Fibroblast of pulmonary artery (primary cell): ENCODE results near the gene NT5DC1.

ENCODE experiments used
- DNase-seq: peaks from one replicate; pipeline ENCODE4 v3.0.0-alpha.2; 2010; ENCODE audit warnings: low read depth
- H3K4me3 ChIP-seq: replicated peaks from 2 replicates; pipeline ENCODE4 v1.5.1; 2011; ENCODE audit warnings: low read depth, mild to moderate bottlenecking, control low read depth, low read length, moderate library complexity
- CTCF ChIP-seq: IDR thresholded peaks from 2 replicates; pipeline ENCODE4 v1.5.1; 2011; ENCODE audit warnings: mild to moderate bottlenecking, control low read depth, low read length, inconsistent platforms; ENCODE audit errors: missing control alignments

Gene NT5DC1

GRCh38 chr6:116238083-116238482 lies 137.4 kb downstream of the NT5DC1 start:
- DNase-seq: no peak
- TF ChIP-seq CTCF: no peak
- no peak overlapping the region for H3K4me3 ChIP-seq

GRCh38 chr6:116239256-116239655 lies 138.6 kb downstream of the NT5DC1 start:
- no peak for TF ChIP-seq CTCF
- DNase-seq: no peak

GRCh38 chr6:116239856-116240255 lies 139.2 kb downstream of the NT5DC1 start:
- H3K4me3 ChIP-seq: no peak overlapping the region
- no peak for TF ChIP-seq CTCF
- no peak for DNase-seq

More at GRCh38 chr6:116239256-116239655, 138.6 kb downstream of the NT5DC1 start:
- H3K4me3 ChIP-seq: no peak overlapping the region

- no peak for TF ChIP-seq CTCF
- H3K4me3 ChIP-seq: no peak overlapping the region
- DNase-seq: no peak
Measured at GRCh38 chr6:116244284-116244683, 143.6 kb downstream of the NT5DC1 start.

GRCh38 chr6:116246089-116246488 lies 145.4 kb downstream of the NT5DC1 start:
- H3K4me3 ChIP-seq: no peak overlapping the region
- DNase-seq: peak; percentile 78
- TF ChIP-seq CTCF: no peak

- no peak for DNase-seq
- TF ChIP-seq CTCF: no peak
- H3K4me3 ChIP-seq: no peak overlapping the region
Measured at GRCh38 chr6:116247285-116247684, 146.6 kb downstream of the NT5DC1 start.

GRCh38 chr6:116248577-116248976 lies 147.9 kb downstream of the NT5DC1 start:
- no peak for DNase-seq
- TF ChIP-seq CTCF: no peak
- H3K4me3 ChIP-seq: no peak overlapping the region
